CMK (cell line): ENCODE data around the gene MSI2.

ENCODE experiments used
- DNase-seq: peaks from one replicate; pipeline ENCODE4 v3.0.0-alpha.2; 2010; ENCODE audit warnings: low read depth

The MSI2 gene

GRCh38 chr17:57692770-57693169 is 436.4 kb downstream of the MSI2 start:
- DNase-seq: no peak

GRCh38 chr17:57694051-57694450 is 437.7 kb downstream of the MSI2 start:
- no peak for DNase-seq

GRCh38 chr17:57696050-57696449 is 439.7 kb downstream of the MSI2 start:
- DNase-seq: no peak

- DNase-seq: no peak
Observed at GRCh38 chr17:57697197-57697596, 440.9 kb downstream of the MSI2 start.

- no peak for DNase-seq
Observed at GRCh38 chr17:57697891-57698711, 441.8 kb downstream of the MSI2 start.

GRCh38 chr17:57699751-57700219 is 443.5 kb downstream of the MSI2 start:
- DNase-seq: no peak

- no peak for DNase-seq
Observed at GRCh38 chr17:57701124-57701523, 444.8 kb downstream of the MSI2 start.

GRCh38 chr17:57703273-57703672 is 446.9 kb downstream of the MSI2 start:
- no peak for DNase-seq

- no peak for DNase-seq
Observed at GRCh38 chr17:57704448-57704847, 448.1 kb downstream of the MSI2 start.

GRCh38 chr17:57705921-57706695 is 449.8 kb downstream of the MSI2 start:
- no peak for DNase-seq

- no peak for DNase-seq
Observed at GRCh38 chr17:57706761-57707160, 450.4 kb downstream of the MSI2 start.

- DNase-seq: no peak
Observed at GRCh38 chr17:57707892-57708291, 451.6 kb downstream of the MSI2 start.

GRCh38 chr17:57708410-57708809 is 452.1 kb downstream of the MSI2 start:
- DNase-seq: no peak

GRCh38 chr17:57713140-57713539 is 456.8 kb downstream of the MSI2 start:
- DNase-seq: no peak

- no peak for DNase-seq
Observed at GRCh38 chr17:57714665-57715180, 458.4 kb downstream of the MSI2 start.

GRCh38 chr17:57715981-57716380 is 459.7 kb downstream of the MSI2 start:
- no peak for DNase-seq

- DNase-seq: no peak
Observed at GRCh38 chr17:57718878-57719277, 462.6 kb downstream of the MSI2 start.

- no peak for DNase-seq
Observed at GRCh38 chr17:57720386-57721035, 464.2 kb downstream of the MSI2 start.

- DNase-seq: no peak
Observed at GRCh38 chr17:57721967-57722703, 465.8 kb downstream of the MSI2 start.

- no peak for DNase-seq
Observed at GRCh38 chr17:57722704-57723043, 466.4 kb downstream of the MSI2 start.

GRCh38 chr17:57723427-57724025 is 467.2 kb downstream of the MSI2 start:
- no peak for DNase-seq
